Cerebellar cortex (tissue), 1 donor: ENCODE data around the gene KSR1.
A peak's percentile ranks its signal among the peaks of the same experiment; 100 is the strongest.
"Not testable (repeated sequence)": the region's sequence is repeated elsewhere in the genome, so short reads cannot be mapped to it uniquely, and the experiment has no call there.

Source experiments
- DNase-seq: peaks from one replicate; pipeline ENCODE4 v3.0.0-alpha.2; 2015; ENCODE audit warnings: low spot score

The KSR1 gene

DNA sequence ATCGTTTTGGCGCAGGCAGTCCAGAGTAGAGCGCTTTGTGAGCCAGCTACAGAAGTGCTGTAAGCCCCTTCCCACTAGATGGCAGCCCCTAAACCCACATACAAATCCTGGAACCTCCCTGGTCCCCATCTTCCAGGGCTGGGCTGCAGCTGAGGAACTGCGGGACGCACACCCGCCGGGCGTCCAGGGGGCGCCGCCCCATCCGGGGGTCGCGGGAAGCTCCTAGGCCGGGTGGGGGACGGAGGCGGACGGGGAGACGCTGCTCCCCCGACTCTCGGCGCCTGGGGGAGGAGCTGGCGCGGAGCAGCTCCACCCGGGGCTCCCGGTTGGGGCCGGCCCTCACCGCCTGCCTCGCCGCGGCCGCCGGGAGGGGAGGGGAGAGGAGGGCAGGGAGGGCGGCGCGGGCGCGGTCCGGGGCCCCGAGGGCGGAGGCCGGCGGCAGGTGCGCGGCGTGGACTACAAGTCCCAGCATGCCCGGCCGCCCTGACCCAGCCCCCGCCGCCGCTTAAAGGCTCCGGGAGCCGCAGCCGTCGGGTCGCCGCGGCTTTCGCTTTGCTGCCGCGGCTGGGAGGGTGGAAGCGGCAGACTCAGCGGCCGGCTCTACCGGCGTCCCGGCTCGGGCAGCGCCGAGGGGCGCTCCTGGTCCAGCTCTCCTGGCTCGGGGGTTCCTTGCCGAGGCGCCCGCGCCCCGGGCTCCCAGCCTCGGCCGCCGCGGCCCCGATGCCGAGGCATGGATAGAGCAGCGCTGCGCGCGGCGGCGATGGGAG, at the start of gene KSR1:
KSR1 (plus strand) TSS at position 535 of the 767 bp plus-strand sequence; CDS start at position 731, 196 bp downstream.
- DNase-seq, result peak; percentile 74

GRCh38 chr17:27407916-27408864, 48.1 kb upstream of the KSR1 start:
- DNase-seq, result no peak

DNA sequence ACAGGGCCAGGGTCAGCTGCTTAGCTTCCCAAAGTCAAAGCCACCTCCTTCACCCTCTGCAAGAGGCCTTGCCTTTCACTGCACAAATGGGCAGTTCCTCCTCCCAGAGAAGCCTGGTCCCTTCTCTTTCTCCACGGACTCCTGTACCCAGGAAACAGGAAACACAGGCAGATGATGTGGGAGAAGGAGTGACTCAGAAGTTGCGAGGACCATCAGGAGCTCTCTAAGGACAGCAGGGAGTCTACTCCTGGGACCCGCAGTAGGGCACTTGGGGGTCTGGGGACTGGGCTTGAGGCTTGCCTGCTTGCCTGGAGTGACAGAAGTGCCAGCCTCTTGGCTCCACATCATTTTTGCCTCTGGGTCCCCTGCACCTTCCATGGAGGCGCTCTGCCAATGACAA, 47.4 kb upstream of the KSR1 start:
- no peak for DNase-seq

DNA sequence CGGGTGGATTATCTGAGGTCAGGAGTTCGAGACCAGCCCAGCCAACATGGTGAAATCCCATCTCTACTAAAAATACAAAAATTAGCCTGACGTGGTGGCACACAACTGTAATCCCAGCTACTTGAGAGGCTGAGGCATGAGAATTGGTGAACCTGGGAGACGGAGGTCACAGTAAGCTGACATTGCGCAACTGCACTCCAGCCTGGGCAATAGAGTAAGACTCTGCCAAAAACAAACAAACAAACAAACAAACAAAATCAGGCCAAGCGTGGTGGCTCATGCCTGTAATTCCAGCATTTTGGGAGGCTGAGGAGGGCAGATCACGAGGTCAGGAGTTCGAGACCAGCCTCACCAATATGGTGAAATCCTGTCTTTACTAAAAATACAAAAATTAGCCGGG, 44.1 kb upstream of the KSR1 start:
- not testable (repeated sequence) for DNase-seq

DNA sequence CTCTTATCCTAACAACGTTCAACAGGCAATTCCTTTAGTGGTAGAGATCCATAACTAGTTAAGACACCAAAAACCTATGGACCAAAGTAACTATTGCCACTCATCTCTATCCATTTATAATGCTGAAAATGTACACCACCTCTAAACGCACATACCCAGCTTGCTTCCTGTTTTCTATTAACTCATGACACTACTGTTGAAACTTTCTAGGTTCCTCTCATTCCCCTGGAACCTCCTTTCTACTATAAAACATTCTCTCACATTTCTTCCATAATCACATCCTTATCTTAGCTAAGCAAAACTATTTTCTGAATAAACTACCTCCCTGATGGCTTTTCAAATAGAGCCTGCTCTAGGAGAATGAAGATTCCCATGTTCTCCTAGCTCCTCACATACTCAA, 42.9 kb upstream of the KSR1 start:
- no peak for DNase-seq

DNA sequence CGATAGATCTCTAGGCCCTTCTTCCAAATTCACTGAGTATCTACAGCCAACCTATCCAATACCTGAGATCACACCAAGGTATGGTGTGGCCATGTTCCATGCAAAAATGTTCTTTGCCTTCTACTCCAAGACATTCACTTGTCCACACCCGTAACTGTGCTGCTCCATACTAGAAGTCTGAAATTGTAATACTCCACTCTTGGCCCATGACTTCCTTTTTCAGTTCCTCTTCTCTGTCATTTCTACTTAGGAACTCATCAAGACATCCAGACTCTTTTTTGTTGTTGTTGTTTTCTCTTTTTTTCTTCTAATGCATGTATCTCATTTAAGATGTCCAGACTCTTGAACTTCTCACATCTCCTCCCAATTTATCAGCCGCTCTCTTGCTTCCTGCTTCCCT, 42.5 kb upstream of the KSR1 start:
- DNase-seq, result no peak

- DNase-seq, result no peak
Observed at GRCh38 chr17:27414271-27414670, 42.0 kb upstream of the KSR1 start.

DNA sequence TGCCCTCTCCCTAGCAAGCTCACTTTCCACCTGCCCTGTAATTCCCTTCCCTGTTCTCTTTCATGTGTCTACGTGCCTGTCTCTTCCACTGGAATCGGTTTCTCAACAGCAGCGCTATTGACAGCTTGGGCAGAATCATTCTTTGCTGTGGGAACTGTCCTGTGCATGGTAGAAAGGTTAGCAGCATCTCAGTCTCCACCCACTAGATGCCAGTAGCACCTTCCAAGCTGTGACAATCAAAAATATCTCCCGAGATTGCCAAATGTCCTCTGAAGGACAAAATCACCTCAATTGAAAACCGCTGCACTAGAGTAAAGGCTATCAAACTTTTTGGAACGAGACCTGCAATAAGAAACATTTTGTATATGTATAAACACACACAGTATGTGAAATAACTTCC, 41.6 kb upstream of the KSR1 start:
- DNase-seq, result no peak

DNA sequence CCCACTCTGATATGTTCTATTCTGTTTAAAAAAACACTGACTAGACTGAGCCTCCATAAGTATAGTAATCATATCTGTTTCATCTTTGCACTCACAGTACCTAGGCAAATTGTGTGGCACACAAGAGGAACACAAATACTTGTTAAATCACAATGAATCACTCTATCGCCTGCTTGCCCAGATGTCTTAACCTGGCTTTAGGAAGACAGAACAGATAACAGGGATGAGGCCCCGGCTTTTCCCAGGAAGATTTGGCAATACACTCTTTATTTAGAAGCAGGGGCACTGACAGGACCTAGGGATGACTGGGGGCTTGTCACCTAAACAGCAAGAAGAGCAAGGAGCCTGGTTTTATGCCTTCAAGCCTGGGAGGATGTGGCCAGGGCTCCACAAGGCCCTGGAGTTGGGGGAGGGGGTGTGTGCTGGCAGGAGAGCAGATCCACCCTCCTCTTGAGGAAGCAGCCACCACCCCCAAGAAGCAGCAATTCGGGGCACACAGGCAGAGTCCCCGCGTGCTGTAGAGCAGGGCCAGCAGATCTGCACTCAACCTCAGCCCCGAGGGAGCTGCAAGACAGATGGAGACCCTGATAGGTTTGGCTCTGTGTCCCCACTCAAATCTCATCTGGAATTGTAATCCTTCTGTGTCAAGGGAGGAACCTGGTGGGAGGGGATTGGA, 41.0 kb upstream of the KSR1 start:
- DNase-seq, result no peak

DNA sequence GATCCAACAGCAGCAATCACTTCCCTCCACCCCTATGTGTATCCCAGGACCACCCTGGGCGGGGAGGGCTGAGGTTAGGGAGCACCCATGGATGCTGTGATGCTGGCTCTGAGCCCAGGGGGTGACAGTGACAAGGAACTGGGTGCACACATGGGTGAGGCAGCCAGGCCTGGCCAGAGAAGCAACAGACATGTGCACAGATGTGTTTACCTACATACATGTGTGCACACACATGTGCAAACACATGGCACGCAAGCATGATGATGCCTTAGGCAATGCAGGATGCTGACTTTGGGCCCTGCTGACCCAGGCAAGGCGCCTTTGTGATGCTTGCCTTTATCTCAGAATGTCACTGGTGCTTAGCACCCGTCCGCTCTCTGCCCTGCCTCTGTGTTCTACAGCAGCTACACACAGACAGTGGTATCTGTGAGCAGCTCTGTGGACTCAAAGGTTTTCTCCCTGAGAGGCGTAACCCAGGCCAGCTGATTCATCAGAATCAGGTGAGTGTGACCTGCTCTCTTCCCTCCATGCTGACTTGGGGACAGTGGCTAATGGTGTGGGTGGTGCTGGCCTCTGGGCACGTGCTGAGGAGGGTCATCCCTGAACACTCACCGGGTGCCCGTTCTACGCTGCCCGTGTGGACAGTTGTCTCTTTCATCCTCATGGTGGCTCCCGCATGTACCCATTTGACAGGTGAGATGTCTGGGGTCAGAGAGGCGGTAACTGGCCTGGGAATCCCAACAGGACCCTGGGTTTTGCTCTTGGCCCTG, 38.5 kb upstream of the KSR1 start:
- DNase-seq, result no peak

DNA sequence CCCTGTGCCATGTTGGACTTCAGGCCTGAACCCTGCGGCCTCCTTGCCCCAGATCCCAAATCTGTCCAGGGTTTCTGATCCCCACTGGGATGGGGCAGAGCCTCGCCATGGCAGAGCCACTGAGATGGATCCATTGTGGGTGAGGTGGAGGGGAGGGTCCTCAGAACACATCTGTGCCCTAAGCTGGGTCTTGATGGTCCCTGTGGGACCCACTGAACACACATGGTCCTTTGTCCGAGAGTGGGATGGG, 38.0 kb upstream of the KSR1 start:
- DNase-seq, result no peak

DNA sequence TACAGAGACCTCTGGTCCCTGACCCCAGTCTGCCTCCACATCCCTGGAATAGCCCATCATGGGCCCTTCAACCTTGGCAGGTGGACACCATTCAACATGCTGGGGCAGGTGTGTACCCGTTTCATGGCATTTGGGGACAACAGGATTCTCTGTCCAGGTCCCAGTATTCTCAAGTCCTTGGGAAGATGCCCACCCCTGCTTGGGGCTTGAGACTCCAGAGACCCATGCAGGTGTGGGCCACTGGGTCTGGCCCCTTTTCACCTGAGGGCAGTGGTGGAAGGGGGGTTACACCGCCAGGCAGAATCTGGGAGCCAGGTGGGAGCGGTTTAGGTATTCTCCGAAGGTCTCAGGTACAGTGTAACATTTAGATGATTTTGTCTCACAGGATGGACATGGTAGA, 37.1 kb upstream of the KSR1 start:
- DNase-seq, result no peak

GRCh38 chr17:27420211-27420950, 35.9 kb upstream of the KSR1 start:
- no peak for DNase-seq

DNA sequence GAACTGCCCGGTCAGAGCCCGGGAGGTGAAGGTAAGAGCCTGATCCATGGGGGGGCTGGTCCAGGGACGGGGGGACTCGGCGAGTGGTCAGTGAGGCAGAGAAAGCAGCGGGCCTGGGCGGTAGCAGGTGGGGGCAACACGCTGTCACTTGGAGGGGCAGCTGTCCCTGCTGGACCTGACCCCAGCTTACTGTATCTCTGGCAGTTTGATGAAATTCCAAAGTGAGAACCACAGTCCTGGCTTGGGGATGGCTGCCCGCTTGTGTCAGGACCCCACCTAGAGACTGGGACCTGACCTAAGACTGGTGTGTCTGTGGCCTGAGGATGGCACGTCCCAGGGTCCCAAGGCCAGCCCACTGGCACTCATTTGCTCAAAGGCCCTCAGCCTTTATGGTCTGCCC, 35.1 kb upstream of the KSR1 start:
- no peak for DNase-seq

DNA sequence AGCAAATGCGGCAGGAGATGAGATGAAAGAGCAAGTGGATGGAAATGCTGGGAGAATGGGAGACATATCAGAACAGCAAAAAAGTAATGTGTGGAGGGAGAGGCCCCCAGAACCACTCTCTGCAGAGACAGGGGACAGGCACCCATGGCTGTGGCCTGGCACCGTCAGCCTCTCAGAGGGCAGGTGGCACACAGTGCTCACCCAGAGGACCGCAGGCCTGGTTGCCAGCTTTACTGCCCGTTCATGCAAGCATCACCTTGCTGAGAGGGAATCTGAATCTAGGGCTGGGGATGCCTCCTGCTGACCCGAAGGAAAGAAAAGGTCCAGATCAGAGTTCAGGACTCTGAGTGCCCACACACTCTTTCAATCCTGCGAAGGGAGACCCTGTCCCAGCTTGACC, 34.6 kb upstream of the KSR1 start:
- not testable (repeated sequence) for DNase-seq

GRCh38 chr17:27422601-27423000, 33.6 kb upstream of the KSR1 start:
- DNase-seq, result no peak

- DNase-seq, result no peak
Observed at GRCh38 chr17:27423651-27424050, 32.6 kb upstream of the KSR1 start.

- no peak for DNase-seq
Observed at GRCh38 chr17:27424516-27424915, 31.7 kb upstream of the KSR1 start.

- DNase-seq, result no peak
Observed at GRCh38 chr17:27424941-27425340, 31.3 kb upstream of the KSR1 start.

DNA sequence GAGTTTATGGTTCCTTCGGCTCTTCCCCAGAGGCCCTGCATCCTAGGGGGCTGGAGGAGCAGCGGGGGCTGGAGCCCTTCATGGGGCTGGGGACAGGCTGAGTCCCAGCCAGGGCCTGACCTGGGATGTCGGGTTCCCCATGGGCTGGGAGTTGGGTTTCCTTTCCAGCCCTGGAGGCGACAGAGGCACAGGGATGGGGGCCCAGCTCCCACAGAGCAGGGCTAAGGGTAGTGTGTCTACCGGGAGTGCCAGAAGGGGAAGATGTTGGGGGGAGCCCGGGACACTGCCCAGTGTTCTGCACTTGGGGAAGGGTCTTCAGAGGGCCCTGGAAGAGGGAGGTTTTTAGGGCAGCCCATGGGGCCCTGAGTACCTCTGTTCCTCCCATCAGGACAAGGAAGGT, 30.7 kb upstream of the KSR1 start:
- DNase-seq, result not testable (repeated sequence)

GRCh38 chr17:27425991-27426390, 30.3 kb upstream of the KSR1 start:
- no peak for DNase-seq
